ENCODE data around the gene WWOX. TPM values are rescaled to one million over a fixed set of nuclear protein-coding genes. Genes with fewer than 3 reads are reported as not detected.

The WWOX gene
- total RNA-seq, 1 donor from 2014 or later, result 12.6 TPM

DNA sequence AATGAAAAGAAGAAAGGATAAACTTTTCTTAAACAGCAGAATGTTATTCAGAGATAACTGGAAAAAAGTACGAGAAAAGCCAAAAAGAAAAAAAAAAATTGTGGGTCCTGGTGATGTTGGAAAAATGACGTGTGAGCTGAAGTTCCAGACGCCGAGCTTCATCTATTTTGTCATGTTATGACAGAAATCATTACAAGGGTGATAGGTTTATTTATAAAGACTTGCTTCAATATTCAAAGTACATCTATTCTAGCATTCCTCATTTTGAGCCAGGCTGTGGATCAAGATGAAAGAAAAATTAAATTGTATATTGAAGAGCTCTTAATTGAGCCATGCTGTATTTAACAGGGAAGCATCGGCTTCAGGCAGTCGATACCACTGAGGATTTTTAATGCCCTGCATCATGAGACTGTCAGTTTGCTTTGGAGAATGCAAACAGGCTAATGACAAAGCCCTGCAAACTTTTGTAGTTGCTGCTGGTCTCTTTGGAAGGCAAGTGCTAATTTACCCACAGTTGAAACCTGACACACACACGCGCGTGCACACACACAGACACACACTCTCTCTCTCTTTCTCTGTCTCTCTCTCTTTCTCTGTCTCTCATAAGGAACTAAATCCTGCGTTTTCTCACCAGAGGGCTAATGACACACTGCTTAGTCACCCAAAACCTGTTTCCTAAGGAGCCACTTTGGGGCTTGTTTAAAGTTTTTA is 110.7 kb downstream of the WWOX start:
- DNase-seq (ENCODE audit: low read depth) (peak; percentile 95), FAIRE-seq (no peak)
- no peaks in the 10 kb centered on the region for H3K27me3 ChIP-seq (ENCODE audit: control insufficient read depth, insufficient read depth, low read length)
- no peak overlapping the region for H3K4me3 ChIP-seq (ENCODE audit: low read depth, low read length)
- TF ChIP-seq, protein P1, sequence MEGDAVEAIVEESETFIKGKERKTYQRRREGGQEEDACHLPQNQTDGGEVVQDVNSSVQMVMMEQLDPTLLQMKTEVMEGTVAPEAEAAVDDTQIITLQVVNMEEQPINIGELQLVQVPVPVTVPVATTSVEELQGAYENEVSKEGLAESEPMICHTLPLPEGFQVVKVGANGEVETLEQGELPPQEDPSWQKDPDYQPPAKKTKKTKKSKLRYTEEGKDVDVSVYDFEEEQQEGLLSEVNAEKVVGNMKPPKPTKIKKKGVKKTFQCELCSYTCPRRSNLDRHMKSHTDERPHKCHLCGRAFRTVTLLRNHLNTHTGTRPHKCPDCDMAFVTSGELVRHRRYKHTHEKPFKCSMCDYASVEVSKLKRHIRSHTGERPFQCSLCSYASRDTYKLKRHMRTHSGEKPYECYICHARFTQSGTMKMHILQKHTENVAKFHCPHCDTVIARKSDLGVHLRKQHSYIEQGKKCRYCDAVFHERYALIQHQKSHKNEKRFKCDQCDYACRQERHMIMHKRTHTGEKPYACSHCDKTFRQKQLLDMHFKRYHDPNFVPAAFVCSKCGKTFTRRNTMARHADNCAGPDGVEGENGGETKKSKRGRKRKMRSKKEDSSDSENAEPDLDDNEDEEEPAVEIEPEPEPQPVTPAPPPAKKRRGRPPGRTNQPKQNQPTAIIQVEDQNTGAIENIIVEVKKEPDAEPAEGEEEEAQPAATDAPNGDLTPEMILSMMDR (IDR thresholded peaks at IDR 0.05; ENCODE audit: insufficient read depth, low read length, severe bottlenecking), result no peak
- H3K36me3 ChIP-seq (ENCODE audit: control insufficient read depth, insufficient read depth, low read length), result no peaks in the 10 kb centered on the region

DNA sequence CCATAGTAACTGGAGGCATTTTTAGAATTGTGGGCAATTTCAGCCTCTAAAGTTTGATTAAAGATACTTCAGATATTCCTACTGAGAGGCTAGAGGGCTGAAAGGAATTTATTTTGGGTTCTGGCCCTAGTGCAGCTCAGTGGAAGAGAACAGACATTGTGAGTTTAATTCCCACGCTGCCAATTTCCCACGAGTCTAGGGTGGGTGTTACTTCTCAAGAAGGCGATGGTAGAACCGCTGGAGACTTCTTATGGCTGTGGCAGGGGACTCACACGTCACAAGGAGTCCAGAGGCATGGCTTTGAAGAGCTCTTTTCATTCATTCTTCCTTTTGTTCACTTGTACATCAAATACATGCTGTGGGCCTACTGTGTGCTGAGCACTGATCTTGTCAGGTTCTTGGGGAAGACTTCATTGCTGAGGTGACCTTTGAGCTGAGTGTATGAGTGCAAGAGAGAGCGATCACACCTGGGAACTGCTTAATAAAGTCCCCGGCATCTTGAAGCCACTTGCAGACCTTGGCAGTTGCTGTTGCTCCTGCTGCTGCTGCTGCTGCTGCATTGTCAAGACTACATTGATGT is 111.7 kb downstream of the WWOX start:
- H3K36me3 ChIP-seq (ENCODE audit: control insufficient read depth, insufficient read depth, low read length), result no peaks in the 10 kb centered on the region
- no peak overlapping the region for H3K4me3 ChIP-seq (ENCODE audit: low read depth, low read length)
- TF ChIP-seq, protein P1 (IDR thresholded peaks at IDR 0.05; ENCODE audit: insufficient read depth, low read length, severe bottlenecking), result no peak
- H3K27me3 ChIP-seq (ENCODE audit: control insufficient read depth, insufficient read depth, low read length), result no peaks in the 10 kb centered on the region
- no peak for FAIRE-seq
- DNase-seq (ENCODE audit: low read depth), result no peak

DNA sequence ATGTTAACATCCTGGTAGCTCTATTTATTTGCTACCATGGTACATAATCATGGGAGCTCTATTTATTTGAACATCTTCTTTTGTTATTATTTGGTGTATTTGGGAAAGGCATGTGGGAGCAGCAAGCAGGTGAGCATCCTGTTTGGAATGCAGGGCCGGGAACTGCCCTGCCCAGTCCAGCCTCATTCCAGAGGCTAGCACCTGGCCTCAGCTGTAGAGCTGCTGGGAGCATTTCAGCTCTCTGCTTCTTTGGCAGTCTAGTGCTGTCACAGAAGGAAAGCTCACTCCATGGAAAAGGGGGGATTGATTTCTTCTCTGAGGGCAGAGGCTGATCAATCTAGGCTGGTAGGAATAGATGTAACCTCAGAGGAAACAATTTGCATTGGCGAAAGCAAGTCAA is 112.5 kb downstream of the WWOX start:
- no peaks in the 10 kb centered on the region for H3K27me3 ChIP-seq (ENCODE audit: control insufficient read depth, insufficient read depth, low read length)
- peak; percentile 91 for FAIRE-seq

DNA sequence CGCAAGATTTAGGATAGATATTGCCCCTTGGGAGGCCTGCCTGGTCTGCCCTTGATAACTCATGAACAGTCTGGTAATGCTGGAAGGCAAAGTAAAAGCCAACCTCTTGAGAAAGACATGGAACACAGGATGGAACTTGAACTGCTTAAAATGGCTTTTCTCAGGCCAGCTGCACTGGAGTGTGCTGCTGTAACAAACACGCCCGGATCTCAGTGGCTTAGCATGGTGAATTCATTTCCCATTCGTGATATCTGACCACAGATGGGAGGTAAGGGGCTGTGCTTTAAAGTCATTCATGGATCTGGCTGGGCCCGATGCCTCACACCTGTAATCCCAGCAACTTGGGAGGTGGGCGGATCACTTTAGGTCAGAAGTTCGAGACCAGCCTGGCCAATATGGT is 113.2 kb downstream of the WWOX start:
- Histone ChIP-seq H3K36me3 (ENCODE audit: control insufficient read depth, insufficient read depth, low read length) (no peaks in the 10 kb centered on the region), H3K4me3 (ENCODE audit: low read depth, low read length) (no peak overlapping the region), H3K27me3 (ENCODE audit: control insufficient read depth, insufficient read depth, low read length) (no peaks in the 10 kb centered on the region)
- TF ChIP-seq, protein P1 (IDR thresholded peaks at IDR 0.05; ENCODE audit: insufficient read depth, low read length, severe bottlenecking), result no peak
- DNase-seq (ENCODE audit: low read depth), result no peak
- FAIRE-seq, result no peak

More for the DNA sequence above, 112.5 kb downstream of the WWOX start:
- DNase-seq (ENCODE audit: low read depth), result peak; percentile 89
- Histone ChIP-seq H3K4me3 (ENCODE audit: low read depth, low read length) (no peak overlapping the region), H3K36me3 (ENCODE audit: control insufficient read depth, insufficient read depth, low read length) (no peaks in the 10 kb centered on the region)
- TF ChIP-seq, protein P1 (IDR thresholded peaks at IDR 0.05; ENCODE audit: insufficient read depth, low read length, severe bottlenecking), result no peak

DNA sequence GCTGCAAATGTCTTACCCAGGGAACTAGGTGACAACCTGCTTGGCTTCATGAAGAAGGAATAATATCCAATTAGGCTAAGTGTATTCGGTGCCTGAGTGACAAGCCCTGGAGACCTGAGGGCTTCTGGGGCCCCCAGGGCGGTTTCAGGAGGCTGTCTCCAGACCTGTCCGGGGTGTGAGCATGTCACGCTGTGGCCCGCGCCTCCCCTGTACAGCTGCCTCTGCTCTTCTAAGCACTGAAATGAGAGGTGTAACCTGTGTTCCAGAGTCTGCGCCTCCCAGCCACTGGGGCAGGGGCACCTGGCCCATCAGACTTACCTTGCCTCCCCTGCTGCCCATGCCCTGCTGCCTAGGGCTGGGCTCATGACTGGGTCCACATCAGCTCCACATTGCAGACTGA is 114.3 kb downstream of the WWOX start:
- H3K4me3 ChIP-seq (ENCODE audit: low read depth, low read length), result no peak overlapping the region
- no peaks in the 10 kb centered on the region for H3K27me3 ChIP-seq (ENCODE audit: control insufficient read depth, insufficient read depth, low read length)
- FAIRE-seq, result no peak
- no peaks in the 10 kb centered on the region for H3K36me3 ChIP-seq (ENCODE audit: control insufficient read depth, insufficient read depth, low read length)
- TF ChIP-seq, protein P1 (IDR thresholded peaks at IDR 0.05; ENCODE audit: insufficient read depth, low read length, severe bottlenecking), result no peak
- no peak for DNase-seq (ENCODE audit: low read depth)

Measured in bronchial epithelial cell (primary cell).